ENCODE data around the gene FKBP7. TPM values are rescaled to one million over a fixed set of nuclear protein-coding genes. Genes with fewer than 3 reads are reported as not detected.
A peak's percentile ranks its signal among the peaks of the same experiment; 100 is the strongest.

The FKBP7 gene
- total RNA-seq, 2 experiments from 2014 or later: 1.6 to 1.8 TPM

- Mint-ChIP-seq H3K36me3 (ENCODE audit: low read depth) (no peaks in the 10 kb centered on the region), H3K27me3 (peaks cover 5% of the 10 kb centered on the region), H3K9me3 (no peaks in the 10 kb centered on the region), H3K27ac (no peak overlapping the region), H3K4me1 (no peaks in the 10 kb centered on the region), H3K4me3 (no peak overlapping the region)
- ChIA-PET POLR2A (no interaction called here), CTCF (interaction anchor here (0.6 kb wide), 1 partner anchor 70 kb away, joined by 3 read pairs; no protein-coding TSS in a partner anchor)
- no peak for DNase-seq
Observed at GRCh38 chr2:178457390-178457886, 21.0 kb downstream of the FKBP7 start.

- no peaks in the 10 kb centered on the region for H3K9me3 Mint-ChIP-seq
- DNase-seq: no peak
- CTCF ChIA-PET: no interaction called here
- H3K27me3 Mint-ChIP-seq: peaks cover 5% of the 10 kb centered on the region
- POLR2A ChIA-PET: no interaction called here
- H3K4me1 Mint-ChIP-seq: peaks cover 5% of the 10 kb centered on the region
- H3K27ac Mint-ChIP-seq: no peak overlapping the region
- H3K4me3 Mint-ChIP-seq: no peak overlapping the region
- no peaks in the 10 kb centered on the region for H3K36me3 Mint-ChIP-seq (ENCODE audit: low read depth)
Observed at GRCh38 chr2:178455947-178456346, 22.5 kb downstream of the FKBP7 start.

- Mint-ChIP-seq H3K27me3 (peaks cover 5% of the 10 kb centered on the region), H3K4me1 (peaks cover 29% of the 10 kb centered on the region), H3K9me3 (no peaks in the 10 kb centered on the region), H3K27ac (no peak overlapping the region), H3K36me3 (ENCODE audit: low read depth) (peaks cover 17% of the 10 kb centered on the region), H3K4me3 (no peak overlapping the region)
- CTCF ChIA-PET: interaction anchor here (0.5 kb wide), 1 partner anchor 40 kb away, joined by 3 read pairs; no protein-coding TSS in a partner anchor
- DNase-seq: no peak
- POLR2A ChIA-PET: interaction anchor here (1.2 kb wide), 1 partner anchor 38 kb away, joined by 3 read pairs; no protein-coding TSS in a partner anchor
Observed at GRCh38 chr2:178452870-178453269, 25.5 kb downstream of the FKBP7 start.

DNA sequence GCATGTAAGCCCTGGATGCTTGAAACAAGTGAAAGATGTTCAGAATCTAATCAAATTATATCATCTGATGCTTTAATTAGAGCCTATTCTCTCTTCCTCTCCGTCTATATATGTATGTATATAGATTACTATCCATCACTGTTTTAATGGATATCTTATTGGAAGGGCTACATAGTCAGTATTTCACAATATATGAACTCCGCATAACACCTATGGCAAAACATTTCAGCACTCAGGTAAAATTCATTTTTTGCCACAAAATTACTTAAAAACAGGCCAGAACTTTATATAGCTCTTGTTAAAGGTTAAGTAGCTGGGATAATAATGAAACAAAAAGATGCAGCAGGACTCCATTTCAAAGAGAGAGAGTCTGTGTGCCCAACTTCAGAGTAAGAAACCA is 26.1 kb downstream of the FKBP7 start:
- Mint-ChIP-seq H3K9me3 (no peaks in the 10 kb centered on the region), H3K36me3 (ENCODE audit: low read depth) (peaks cover 17% of the 10 kb centered on the region), H3K27me3 (peaks cover 5% of the 10 kb centered on the region), H3K4me1 (peaks cover 30% of the 10 kb centered on the region), H3K4me3 (no peak overlapping the region), H3K27ac (no peak overlapping the region)
- no peak for DNase-seq
- ChIA-PET POLR2A (interaction anchor here (1.2 to 1.3 kb wide), 2 partner anchors 15 to 37 kb away, joined by 3 to 6 read pairs; no protein-coding TSS in a partner anchor), CTCF (interaction anchor here (1.7 kb wide), 1 partner anchor 333 kb away, joined by 3 read pairs; no protein-coding TSS in a partner anchor)

DNA sequence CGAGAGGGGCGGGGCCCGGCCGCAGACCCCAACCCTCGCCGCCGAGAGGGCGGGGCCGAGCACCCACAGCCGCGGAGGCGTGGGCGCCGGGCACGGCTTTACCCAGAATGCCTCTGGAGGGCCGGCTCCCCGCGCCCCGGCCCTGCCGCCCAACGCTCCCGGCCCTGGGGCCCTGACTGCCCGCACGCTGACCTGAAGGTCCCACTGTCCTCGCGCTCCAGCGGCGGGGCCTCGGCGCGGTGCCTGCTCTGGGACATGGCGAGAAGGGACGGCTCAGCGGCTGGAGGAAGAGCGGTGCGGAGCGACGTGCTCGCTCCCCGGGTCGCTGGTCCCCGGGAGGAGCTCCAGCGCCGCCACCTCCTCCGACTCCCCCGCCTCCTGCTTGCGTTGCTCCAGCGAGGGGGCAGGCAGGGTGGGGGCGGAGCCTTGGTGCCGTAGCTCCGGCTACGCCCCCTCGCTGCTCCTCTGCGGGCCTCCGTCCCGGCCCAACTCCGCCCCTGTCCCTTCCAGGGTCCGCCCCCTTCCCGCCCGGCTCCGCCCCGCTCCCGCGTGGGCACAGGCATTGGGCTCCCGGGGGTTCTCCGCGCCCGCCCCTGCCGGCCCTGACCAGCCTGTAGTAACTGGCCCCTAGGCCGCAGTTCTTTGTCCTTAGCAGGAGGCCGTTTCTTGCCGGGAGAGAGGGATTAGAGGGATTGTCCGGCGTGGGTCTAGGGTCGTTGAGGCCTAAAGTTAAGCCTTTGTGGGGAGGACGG is 27.4 kb downstream of the FKBP7 start, which contains the start of the genes PJVK and PRKRA:
PJVK (plus strand) TSS at position 605 of the 752 bp plus-strand sequence. CDS start 2,032 bp downstream, outside the sequence.
PRKRA (minus strand) TSS at position 402 of the 752 bp plus-strand sequence; CDS start at position 257, 145 bp downstream.
- peak; percentile 95 for DNase-seq
- no peaks in the 10 kb centered on the region for H3K9me3 Mint-ChIP-seq
- H3K36me3 Mint-ChIP-seq (ENCODE audit: low read depth): peaks cover 25% of the 10 kb centered on the region
- H3K27me3 Mint-ChIP-seq: peaks cover 5% of the 10 kb centered on the region
- ChIA-PET POLR2A (interaction anchor here (0.6 to 3.5 kb wide), 20 partner anchors 9 to 339 kb away, joined by 3 to 78 read pairs (median 5); partner anchors contain the start of genes FKBP7, PLEKHA3 and RBM45), CTCF (interaction anchor here (0.7 to 5.6 kb wide), 11 partner anchors 17 to 332 kb away, joined by 3 to 29 read pairs (median 4); partner anchors contain the start of gene PLEKHA3)
- peaks cover 30% of the 10 kb centered on the region for H3K4me1 Mint-ChIP-seq
- H3K27ac Mint-ChIP-seq: peak within 1 kb of the TSS; percentile 87
- H3K4me3 Mint-ChIP-seq: peak within 1 kb of the TSS; percentile 83

GRCh38 chr2:178450524-178450773 is 28.0 kb downstream of the FKBP7 start:
- Mint-ChIP-seq H3K9me3 (no peaks in the 10 kb centered on the region), H3K27ac (peak overlapping the region; percentile 87), H3K4me3 (peak overlapping the region; percentile 83), H3K27me3 (peaks cover 5% of the 10 kb centered on the region), H3K36me3 (ENCODE audit: low read depth) (peaks cover 25% of the 10 kb centered on the region), H3K4me1 (peaks cover 30% of the 10 kb centered on the region)
- ChIA-PET CTCF (interaction anchor here (0.9 to 5.6 kb wide), 11 partner anchors 18 to 338 kb away, joined by 3 to 29 read pairs (median 4); partner anchors contain the start of genes PLEKHA3 and RBM45), POLR2A (interaction anchor here (0.7 to 3.5 kb wide), 17 partner anchors 9 to 338 kb away, joined by 3 to 78 read pairs (median 5); partner anchors contain the start of genes FKBP7, PLEKHA3 and RBM45)
- DNase-seq: peak; percentile 81

DNA sequence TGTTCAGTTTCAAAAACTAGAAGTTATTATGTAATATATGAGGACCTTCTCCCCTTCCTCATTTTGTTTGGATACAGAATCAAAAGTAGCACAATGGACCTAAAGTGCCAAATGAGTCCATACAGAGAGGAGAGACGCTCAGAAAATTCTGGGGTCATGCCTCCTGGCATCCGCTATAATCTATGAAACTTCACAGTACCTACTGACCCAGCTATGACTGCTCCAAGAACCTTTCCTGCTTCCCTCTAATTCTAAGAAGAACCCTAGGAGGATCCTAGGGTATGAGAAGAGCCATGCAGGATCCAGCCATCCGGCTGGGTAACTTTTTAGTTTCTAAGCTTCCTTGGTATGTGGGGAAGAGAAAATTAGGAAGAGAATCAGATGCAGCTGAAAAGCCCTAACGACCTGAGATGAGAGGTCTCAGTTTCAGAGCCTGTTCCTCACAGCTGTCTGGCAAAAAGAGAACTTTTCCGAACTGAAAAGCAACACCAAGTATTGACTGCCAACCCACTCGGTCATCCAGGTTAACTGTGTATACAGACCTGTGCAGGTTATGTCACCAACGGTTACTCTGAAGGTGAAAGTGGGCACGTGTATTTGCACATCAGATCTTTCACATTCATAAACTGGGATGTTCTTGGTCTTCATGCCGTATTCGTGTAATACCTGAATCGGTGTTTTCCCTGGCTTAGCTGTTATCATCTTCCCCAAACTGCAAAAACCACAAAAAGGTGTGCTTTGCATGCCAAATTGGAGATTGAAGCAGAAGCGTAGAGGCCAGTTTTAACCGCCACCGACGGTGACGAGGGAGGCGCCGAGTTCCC is 28.5 kb downstream of the FKBP7 start:
- Mint-ChIP-seq H3K4me3 (peak overlapping the region; percentile 83), H3K27ac (peak overlapping the region; percentile 87), H3K4me1 (peaks cover 30% of the 10 kb centered on the region), H3K36me3 (ENCODE audit: low read depth) (peaks cover 30% of the 10 kb centered on the region), H3K27me3 (peaks cover 3% of the 10 kb centered on the region), H3K9me3 (no peaks in the 10 kb centered on the region)
- DNase-seq: no peak
- ChIA-PET POLR2A (interaction anchor here (0.7 to 3.5 kb wide), 14 partner anchors 8 to 338 kb away, joined by 3 to 78 read pairs (median 4); partner anchors contain the start of genes PLEKHA3 and RBM45), CTCF (interaction anchor here (1.0 to 5.6 kb wide), 5 partner anchors 18 to 338 kb away, joined by 3 to 29 read pairs (median 4); partner anchors contain the start of gene RBM45)

GRCh38 chr2:178448968-178449661 is 29.3 kb downstream of the FKBP7 start:
- H3K9me3 Mint-ChIP-seq: no peaks in the 10 kb centered on the region
- H3K4me1 Mint-ChIP-seq: peaks cover 30% of the 10 kb centered on the region
- peak overlapping the region; percentile 21 for H3K4me3 Mint-ChIP-seq
- H3K27me3 Mint-ChIP-seq: no peaks in the 10 kb centered on the region
- peaks cover 35% of the 10 kb centered on the region for H3K36me3 Mint-ChIP-seq (ENCODE audit: low read depth)
- CTCF ChIA-PET: interaction anchor here (1.0 to 5.6 kb wide), 4 partner anchors 35 to 337 kb away, joined by 3 to 29 read pairs (median 7); partner anchors contain the start of gene RBM45
- POLR2A ChIA-PET: interaction anchor here (0.8 to 3.5 kb wide), 9 partner anchors 9 to 74 kb away, joined by 3 to 78 read pairs (median 5); partner anchors contain the start of gene PLEKHA3
- no peak for DNase-seq
- peak overlapping the region; percentile 14 for H3K27ac Mint-ChIP-seq

GRCh38 chr2:178441426-178441825 is 37.0 kb downstream of the FKBP7 start:
- CTCF ChIA-PET: interaction anchor here (1.0 to 1.2 kb wide), 2 partner anchors 27 to 44 kb away, joined by 3 to 4 read pairs; no protein-coding TSS in a partner anchor
- Mint-ChIP-seq H3K27ac (no peak overlapping the region), H3K4me3 (no peak overlapping the region), H3K36me3 (ENCODE audit: low read depth) (peaks cover 55% of the 10 kb centered on the region), H3K27me3 (no peaks in the 10 kb centered on the region), H3K9me3 (no peaks in the 10 kb centered on the region), H3K4me1 (no peaks in the 10 kb centered on the region)
- POLR2A ChIA-PET: interaction anchor here (1.1 to 2.0 kb wide), 2 partner anchors 9 to 28 kb away, joined by 3 to 6 read pairs; partner anchors contain the start of gene PRKRA
- no peak for DNase-seq

GRCh38 chr2:178436662-178437061 is 41.7 kb downstream of the FKBP7 start:
- H3K9me3 Mint-ChIP-seq: no peaks in the 10 kb centered on the region
- DNase-seq: no peak
- POLR2A ChIA-PET: interaction anchor here (1.2 to 1.5 kb wide), 2 partner anchors 13 to 22 kb away, joined by 3 to 4 read pairs; no protein-coding TSS in a partner anchor

DNA sequence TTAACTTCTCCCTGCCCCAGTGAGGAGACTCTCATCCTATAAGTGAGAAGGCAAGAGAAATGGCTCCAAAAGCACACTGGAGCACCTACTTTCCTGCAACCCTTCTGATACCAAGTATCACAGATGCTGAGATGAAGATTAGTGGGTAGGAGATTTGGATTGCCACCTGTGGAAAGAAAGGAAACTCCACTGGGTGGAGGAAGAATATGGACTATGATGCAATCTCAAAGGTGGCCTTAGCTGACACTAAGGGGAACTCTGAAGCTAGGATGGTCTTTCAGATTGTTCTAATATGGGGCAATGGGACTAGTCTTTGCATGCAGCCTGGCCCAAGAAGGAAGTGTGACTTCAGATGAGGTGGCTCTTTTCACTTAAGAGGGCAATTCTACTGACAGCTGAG is 49.1 kb downstream of the FKBP7 start:
- no peak overlapping the region for H3K27ac Mint-ChIP-seq
- no peak for DNase-seq
- H3K4me1 Mint-ChIP-seq: no peaks in the 10 kb centered on the region
- H3K9me3 Mint-ChIP-seq: peaks cover 7% of the 10 kb centered on the region
- ChIA-PET POLR2A (interaction anchor here (1.3 to 1.4 kb wide), 2 partner anchors 11 to 21 kb away, joined by 3 read pairs; no protein-coding TSS in a partner anchor), CTCF (interaction anchor here (2.2 kb wide), 1 partner anchor 15 kb away, joined by 12 read pairs; no protein-coding TSS in a partner anchor)
- H3K4me3 Mint-ChIP-seq: no peak overlapping the region
- no peaks in the 10 kb centered on the region for H3K27me3 Mint-ChIP-seq
- H3K36me3 Mint-ChIP-seq (ENCODE audit: low read depth): peaks cover 87% of the 10 kb centered on the region

More at GRCh38 chr2:178436662-178437061, 41.7 kb downstream of the FKBP7 start:
- Mint-ChIP-seq H3K36me3 (ENCODE audit: low read depth) (peaks cover 57% of the 10 kb centered on the region), H3K27me3 (no peaks in the 10 kb centered on the region), H3K4me3 (no peak overlapping the region), H3K4me1 (no peaks in the 10 kb centered on the region), H3K27ac (no peak overlapping the region)
- CTCF ChIA-PET: no interaction called here
